Adipocyte (in vitro differentiated cells): ENCODE results near the gene SLC11A1.

ENCODE experiments used
- DNase-seq: peaks from one replicate; pipeline ENCODE4 v3.0.0-alpha.2; 2015; ENCODE audit warnings: low read depth
- H3K27me3 ChIP-seq: replicated peaks from 2 replicates; pipeline ENCODE4 v1.7.0; 2013; ENCODE audit warnings: mild to moderate bottlenecking, low read length, moderate library complexity; ENCODE audit not compliant: control insufficient read depth, insufficient read depth
- H3K36me3 ChIP-seq: 2 replicates; pipeline ENCODE4 v1.7.0; 2013; ENCODE audit warnings: low read length, mild to moderate bottlenecking, moderate library complexity; ENCODE audit not compliant: control insufficient read depth, insufficient read depth, severe bottlenecking
- H3K4me1 ChIP-seq: 2 replicates; pipeline ENCODE4 v1.7.0; 2013; ENCODE audit warnings: mild to moderate bottlenecking, low read length, moderate library complexity; ENCODE audit not compliant: control insufficient read depth, insufficient read depth
- H3K4me3 ChIP-seq: 2 replicates; pipeline ENCODE4 v1.7.0; 2013; ENCODE audit warnings: mild to moderate bottlenecking, low read length, moderate library complexity
- H3K9ac ChIP-seq: 2 replicates; pipeline ENCODE4 v1.7.0; 2013; ENCODE audit warnings: mild to moderate bottlenecking, low read length, moderate library complexity
- H3K9me3 ChIP-seq: 2 replicates; pipeline ENCODE4 v1.7.0; 2013; ENCODE audit warnings: mild to moderate bottlenecking, low read length, moderate library complexity; ENCODE audit not compliant: control insufficient read depth

The SLC11A1 gene

DNA sequence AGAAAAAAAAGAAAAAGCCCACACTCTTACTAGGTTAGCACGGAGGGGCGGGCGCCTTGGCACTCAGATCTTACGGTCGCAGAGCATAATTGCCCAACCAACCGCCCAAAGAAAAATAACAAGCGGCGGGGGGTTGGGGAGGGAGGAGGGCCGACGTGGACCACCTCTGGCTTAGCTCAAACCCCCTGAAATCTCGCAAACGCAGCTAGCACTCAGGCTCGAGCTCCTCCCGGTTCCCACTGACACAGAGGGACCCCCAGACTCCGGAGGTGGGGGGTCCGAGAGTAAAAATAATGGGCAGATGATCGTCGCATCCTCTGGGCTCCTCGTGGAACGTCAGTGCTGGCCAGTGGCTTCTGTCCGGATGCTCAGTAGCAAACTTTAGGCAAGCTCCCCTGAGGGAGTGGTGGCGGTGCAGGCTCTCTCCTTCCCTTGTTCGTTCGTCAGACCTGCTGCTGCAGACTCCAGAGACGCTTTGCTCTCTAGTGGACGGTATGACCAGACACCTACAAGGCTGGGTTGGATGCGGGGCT lies 13.4 kb upstream of the SLC11A1 start:
- H3K9ac ChIP-seq: no peak overlapping the region
- DNase-seq: no peak
- no peak overlapping the region for H3K4me3 ChIP-seq
- H3K36me3 ChIP-seq: no peaks in the 10 kb centered on the region
- H3K9me3 ChIP-seq: peaks cover 8% of the 10 kb centered on the region
- H3K27me3 ChIP-seq: no peaks in the 10 kb centered on the region
- H3K4me1 ChIP-seq: peaks cover 32% of the 10 kb centered on the region

DNA sequence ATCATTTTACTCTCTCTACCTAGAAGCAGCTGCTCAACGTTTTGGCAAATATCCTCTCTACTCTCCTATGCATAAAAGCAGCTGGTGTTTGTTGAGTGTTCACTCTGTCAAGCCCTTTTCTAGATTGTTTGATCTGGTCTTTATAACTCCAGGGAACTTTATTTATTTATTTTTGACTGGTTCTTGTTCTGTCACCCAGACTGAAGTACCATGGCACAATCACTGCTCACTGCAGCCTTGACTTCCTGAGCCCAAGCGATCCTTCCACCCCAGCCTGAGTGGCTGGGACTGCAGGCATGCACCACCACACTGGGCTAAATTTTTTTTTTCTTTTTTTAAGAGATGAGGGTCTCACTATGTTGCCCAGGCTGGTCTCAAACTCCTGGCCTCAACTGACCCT lies 12.7 kb upstream of the SLC11A1 start:
- no peak for DNase-seq
- Histone ChIP-seq H3K36me3 (no peaks in the 10 kb centered on the region), H3K4me1 (peaks cover 28% of the 10 kb centered on the region), H3K27me3 (no peaks in the 10 kb centered on the region), H3K9ac (no peak overlapping the region), H3K9me3 (peaks cover 8% of the 10 kb centered on the region), H3K4me3 (no peak overlapping the region)

- peaks cover 35% of the 10 kb centered on the region for H3K4me1 ChIP-seq
- H3K9ac ChIP-seq: peak overlapping the region; percentile 36
- H3K9me3 ChIP-seq: peaks cover 8% of the 10 kb centered on the region
- no peaks in the 10 kb centered on the region for H3K36me3 ChIP-seq
- H3K4me3 ChIP-seq: no peak overlapping the region
- H3K27me3 ChIP-seq: no peaks in the 10 kb centered on the region
- peak; percentile 62 for DNase-seq
Measured at GRCh38 chr2:218370410-218371063, 11.5 kb upstream of the SLC11A1 start.

- no peak overlapping the region for H3K4me3 ChIP-seq
- DNase-seq: no peak
- no peaks in the 10 kb centered on the region for H3K27me3 ChIP-seq
- H3K4me1 ChIP-seq: peaks cover 35% of the 10 kb centered on the region
- no peaks in the 10 kb centered on the region for H3K36me3 ChIP-seq
- H3K9me3 ChIP-seq: peaks cover 2% of the 10 kb centered on the region
- H3K9ac ChIP-seq: no peak overlapping the region
Measured at GRCh38 chr2:218371983-218372350, 10.1 kb upstream of the SLC11A1 start.

- Histone ChIP-seq H3K4me1 (peaks cover 27% of the 10 kb centered on the region), H3K4me3 (no peak overlapping the region), H3K36me3 (no peaks in the 10 kb centered on the region), H3K27me3 (no peaks in the 10 kb centered on the region), H3K9me3 (no peaks in the 10 kb centered on the region), H3K9ac (no peak overlapping the region)
- DNase-seq: no peak
Measured at GRCh38 chr2:218374795-218375194, 7.3 kb upstream of the SLC11A1 start.

DNA sequence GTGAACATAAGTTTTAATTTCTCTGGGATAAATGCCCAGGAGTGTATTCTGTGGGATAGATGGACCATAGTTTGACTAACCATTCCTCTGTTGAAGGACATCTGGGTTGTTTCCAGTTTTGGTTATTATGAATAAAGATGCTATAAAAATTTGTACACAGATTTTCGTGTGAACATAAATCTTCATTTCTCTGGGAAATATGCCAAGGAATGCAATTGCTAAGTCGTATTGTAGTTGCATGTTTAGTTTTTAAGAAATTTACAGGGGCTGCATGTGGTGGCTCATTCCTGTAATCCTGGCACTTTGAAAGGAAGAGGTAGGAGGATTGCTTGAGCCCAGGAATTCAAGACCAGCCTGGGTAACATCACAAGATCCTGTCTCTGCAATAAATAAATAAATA lies 6.9 kb upstream of the SLC11A1 start:
- H3K4me1 ChIP-seq: peaks cover 23% of the 10 kb centered on the region
- H3K4me3 ChIP-seq: no peak overlapping the region
- no peak overlapping the region for H3K9ac ChIP-seq
- peak; percentile 81 for DNase-seq
- no peaks in the 10 kb centered on the region for H3K27me3 ChIP-seq
- H3K9me3 ChIP-seq: no peaks in the 10 kb centered on the region
- H3K36me3 ChIP-seq: no peaks in the 10 kb centered on the region

DNA sequence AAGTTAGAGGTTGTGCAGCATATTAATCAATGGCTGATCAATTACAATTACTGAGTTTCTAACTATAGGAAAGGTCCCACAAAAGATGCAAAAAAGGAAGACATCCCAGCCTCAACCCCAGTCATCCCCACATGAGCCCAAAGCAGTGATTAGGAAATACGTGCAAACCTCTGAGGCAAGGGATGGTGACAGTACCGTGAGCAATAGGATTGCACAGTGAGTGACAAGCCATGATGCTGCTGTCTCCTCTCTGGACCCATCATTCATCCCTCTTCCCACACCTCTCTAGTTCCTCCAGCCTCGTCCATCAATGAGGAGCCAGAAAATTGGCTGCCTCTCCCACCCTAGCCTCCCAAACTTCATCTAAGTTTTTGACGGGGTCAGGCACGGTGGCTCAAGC lies 4.0 kb upstream of the SLC11A1 start:
- no peaks in the 10 kb centered on the region for H3K9me3 ChIP-seq
- H3K36me3 ChIP-seq: no peaks in the 10 kb centered on the region
- peaks cover 7% of the 10 kb centered on the region for H3K4me1 ChIP-seq
- H3K27me3 ChIP-seq: peaks cover 16% of the 10 kb centered on the region
- H3K4me3 ChIP-seq: no peak overlapping the region
- H3K9ac ChIP-seq: no peak overlapping the region
- DNase-seq: no peak

GRCh38 chr2:218382785-218383184 lies 712 bp downstream of the SLC11A1 start:
- H3K36me3 ChIP-seq: no peaks in the 10 kb centered on the region
- H3K4me1 ChIP-seq: no peaks in the 10 kb centered on the region
- H3K9ac ChIP-seq: no peak overlapping the region
- no peak for DNase-seq
- peaks cover 33% of the 10 kb centered on the region for H3K27me3 ChIP-seq
- no peaks in the 10 kb centered on the region for H3K9me3 ChIP-seq
- H3K4me3 ChIP-seq: no peak overlapping the region

DNA sequence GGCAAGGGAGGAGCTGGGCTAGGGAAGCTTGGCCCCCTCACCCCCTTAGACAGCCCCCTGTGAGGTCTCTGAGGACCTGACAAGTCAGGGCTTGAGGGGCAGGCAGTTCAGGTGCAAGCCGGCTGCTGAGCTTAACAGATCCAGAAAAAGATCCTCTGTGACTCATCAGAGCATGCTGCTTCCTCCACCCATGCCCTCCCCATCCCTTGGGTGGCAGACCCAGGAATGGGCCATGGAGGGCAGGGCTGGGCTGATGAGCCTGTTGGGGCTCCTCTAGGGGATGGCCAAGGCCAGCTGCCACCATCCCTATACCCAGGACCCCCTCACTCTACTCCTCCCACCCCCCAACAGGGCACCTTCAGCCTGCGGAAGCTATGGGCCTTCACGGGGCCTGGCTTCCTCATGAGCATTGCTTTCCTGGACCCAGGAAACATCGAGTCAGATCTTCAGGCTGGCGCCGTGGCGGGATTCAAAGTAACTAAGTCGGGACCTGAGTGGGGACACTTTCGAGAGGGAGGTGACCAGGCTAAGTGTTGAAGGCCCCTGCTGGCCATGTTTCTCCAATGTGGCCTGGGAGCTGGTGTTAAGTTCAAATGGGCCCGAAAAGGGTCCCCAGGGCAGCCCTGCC lies 1.9 kb downstream of the SLC11A1 start:
- DNase-seq: no peak
- peaks cover 35% of the 10 kb centered on the region for H3K27me3 ChIP-seq
- no peak overlapping the region for H3K4me3 ChIP-seq
- no peaks in the 10 kb centered on the region for H3K9me3 ChIP-seq
- H3K36me3 ChIP-seq: no peaks in the 10 kb centered on the region
- no peaks in the 10 kb centered on the region for H3K4me1 ChIP-seq
- H3K9ac ChIP-seq: no peak overlapping the region

GRCh38 chr2:218384975-218385374 lies 2.9 kb downstream of the SLC11A1 start:
- Histone ChIP-seq H3K36me3 (no peaks in the 10 kb centered on the region), H3K9ac (no peak overlapping the region), H3K4me1 (no peaks in the 10 kb centered on the region), H3K4me3 (no peak overlapping the region), H3K27me3 (peaks cover 35% of the 10 kb centered on the region), H3K9me3 (no peaks in the 10 kb centered on the region)
- no peak for DNase-seq

DNA sequence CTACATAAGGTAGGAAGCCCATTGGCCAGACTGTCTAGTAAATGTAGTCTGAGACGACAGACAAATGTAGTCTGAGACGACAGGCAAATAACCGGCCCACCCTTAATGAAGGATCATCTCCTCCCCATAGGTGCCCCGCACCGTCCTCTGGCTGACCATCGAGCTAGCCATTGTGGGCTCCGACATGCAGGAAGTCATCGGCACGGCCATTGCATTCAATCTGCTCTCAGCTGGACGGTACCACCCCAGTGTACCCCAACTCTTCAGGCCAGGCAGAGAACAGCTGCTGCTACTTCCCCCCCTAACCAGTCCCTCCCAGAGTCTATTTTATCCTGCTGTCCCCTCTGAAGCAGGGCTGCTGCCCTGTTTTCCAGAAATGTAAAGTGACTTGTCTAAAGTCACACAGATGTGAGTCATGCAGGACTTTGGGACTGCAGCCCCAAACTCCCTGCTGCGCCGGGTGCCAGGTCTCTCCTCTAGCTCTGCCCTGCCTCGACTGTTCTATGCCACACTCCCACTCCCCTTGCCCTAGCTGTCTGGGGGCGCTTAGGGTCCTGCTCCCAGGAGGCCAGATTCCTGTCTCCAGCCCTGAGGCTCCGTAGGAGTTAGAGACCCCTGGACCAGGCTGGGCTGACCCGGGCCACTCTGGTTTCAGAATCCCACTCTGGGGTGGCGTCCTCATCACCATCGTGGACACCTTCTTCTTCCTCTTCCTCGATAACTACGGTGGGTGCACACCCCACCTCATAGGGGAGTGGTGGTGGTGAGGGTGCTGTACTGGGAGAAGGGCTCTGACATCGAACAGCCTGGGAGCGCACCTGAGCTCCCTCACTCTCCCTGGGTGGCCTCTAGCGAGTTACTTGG lies 4.7 kb downstream of the SLC11A1 start:
- H3K4me1 ChIP-seq: no peaks in the 10 kb centered on the region
- no peak for DNase-seq
- no peaks in the 10 kb centered on the region for H3K9me3 ChIP-seq
- H3K27me3 ChIP-seq: peaks cover 32% of the 10 kb centered on the region
- no peaks in the 10 kb centered on the region for H3K36me3 ChIP-seq
- no peak overlapping the region for H3K4me3 ChIP-seq
- no peak overlapping the region for H3K9ac ChIP-seq
